Activated CD4-positive, alpha-beta T cell treated with anti-CD3 and anti-CD28 coated beads, Interleukin-2, amount 10 ng/mL, durations not matched to agents 7 days and 5 days (primary cell): ENCODE data around the gene CNIH2. TPM values are rescaled to one million over a fixed set of nuclear protein-coding genes. Genes with fewer than 3 reads are reported as not detected.

Source experiments
- CTCF ChIA-PET: fragments of 350-600 bp; sonication (Branson Sonifier 250); formaldehyde crosslinking; loops from one replicate; lab custom pipeline; 2021; ENCODE audit warnings: antibody characterized with exemption; lab: Charles Lee
- POLR2A ChIA-PET: fragments of 350-600 bp; sonication (Branson Sonifier 250); formaldehyde crosslinking; loops from one replicate; lab custom pipeline; 2021; ENCODE audit warnings: antibody characterized with exemption; lab: Charles Lee
- DNase-seq: peaks from one replicate; pipeline ENCODE4 v3.0.0-alpha.2; 2020
- H3K27ac Mint-ChIP-seq: one replicate; pipeline ENCODE4 v1.8.0; 2021; ENCODE audit warnings: mild to moderate bottlenecking, moderate library complexity, mixed read lengths
- H3K27me3 Mint-ChIP-seq: one replicate; pipeline ENCODE4 v1.8.0; 2021; ENCODE audit warnings: mixed read lengths
- H3K36me3 Mint-ChIP-seq: one replicate; pipeline ENCODE4 v1.8.0; 2021; ENCODE audit warnings: low read depth, mixed read lengths
- H3K4me1 Mint-ChIP-seq: one replicate; pipeline ENCODE4 v1.8.0; 2021; ENCODE audit warnings: mixed read lengths
- H3K4me3 Mint-ChIP-seq: one replicate; pipeline ENCODE4 v1.8.0; 2021; ENCODE audit warnings: mild to moderate bottlenecking, moderate library complexity, mixed read lengths
- H3K9me3 Mint-ChIP-seq: one replicate; pipeline ENCODE4 v1.8.0; 2021; ENCODE audit warnings: mixed read lengths
- total RNA-seq, 2 experiments: library from RNA; stranded (reverse); gene quantifications; one replicate each; pipeline ENCODE4 v1.2.3, GENCODE V29; 2021

CNIH2 gene
- total RNA-seq, 2 experiments from 2014 or later, result 2.5 TPM

GRCh38 chr11:66324664-66325063, 46.7 kb downstream of the CNIH2 start:
- no peak for DNase-seq
- Mint-ChIP-seq H3K27me3 (no peaks in the 10 kb centered on the region), H3K4me3 (no peak overlapping the region), H3K27ac (peak overlapping the region; percentile 71), H3K9me3 (peaks cover 6% of the 10 kb centered on the region), H3K36me3 (peaks cover 8% of the 10 kb centered on the region), H3K4me1 (peaks cover 67% of the 10 kb centered on the region)
- ChIA-PET POLR2A (no interaction called here), CTCF (interaction anchor here (0.6 to 1.6 kb wide), 3 partner anchors 12 to 293 kb away, joined by 3 to 5 read pairs (median 4); no protein-coding TSS in a partner anchor)

- Mint-ChIP-seq H3K27me3 (no peaks in the 10 kb centered on the region), H3K9me3 (peaks cover 1% of the 10 kb centered on the region), H3K36me3 (peaks cover 4% of the 10 kb centered on the region), H3K4me1 (peaks cover 62% of the 10 kb centered on the region), H3K27ac (peak overlapping the region; percentile 88), H3K4me3 (no peak overlapping the region)
- no peak for DNase-seq
- ChIA-PET CTCF (interaction anchor here (1.2 to 1.6 kb wide), 2 partner anchors 13 to 14 kb away, joined by 4 to 5 read pairs; no protein-coding TSS in a partner anchor), POLR2A (no interaction called here)
Measured at GRCh38 chr11:66325263-66325671, 47.3 kb downstream of the CNIH2 start.

- ChIA-PET CTCF (interaction anchor here (0.8 to 1.6 kb wide), 5 partner anchors 14 to 62 kb away, joined by 3 to 4 read pairs (median 3); no protein-coding TSS in a partner anchor), POLR2A (no interaction called here)
- Mint-ChIP-seq H3K27me3 (no peaks in the 10 kb centered on the region), H3K4me3 (peak overlapping the region; percentile 15), H3K27ac (peak overlapping the region; percentile 88), H3K36me3 (no peaks in the 10 kb centered on the region), H3K4me1 (peaks cover 59% of the 10 kb centered on the region), H3K9me3 (no peaks in the 10 kb centered on the region)
- DNase-seq, result peak; percentile 66
Measured at GRCh38 chr11:66326261-66327111, 48.5 kb downstream of the CNIH2 start.

GRCh38 chr11:66327171-66328030, 49.4 kb downstream of the CNIH2 start:
- CTCF ChIA-PET, result interaction anchor here (0.8 to 1.6 kb wide), 5 partner anchors 15 to 61 kb away, joined by 3 to 4 read pairs (median 3); no protein-coding TSS in a partner anchor
- H3K9me3 Mint-ChIP-seq, result no peaks in the 10 kb centered on the region
- peaks cover 55% of the 10 kb centered on the region for H3K4me1 Mint-ChIP-seq

GRCh38 chr11:66328031-66328301, 50.0 kb downstream of the CNIH2 start:
- POLR2A ChIA-PET, result no interaction called here
- Mint-ChIP-seq H3K4me3 (no peak overlapping the region), H3K27ac (peak overlapping the region; percentile 86), H3K4me1 (peaks cover 51% of the 10 kb centered on the region), H3K9me3 (no peaks in the 10 kb centered on the region), H3K36me3 (no peaks in the 10 kb centered on the region), H3K27me3 (no peaks in the 10 kb centered on the region)
- CTCF ChIA-PET, result no interaction called here
- peak; percentile 29 for DNase-seq

More at GRCh38 chr11:66327171-66328030, 49.4 kb downstream of the CNIH2 start:
- H3K36me3 Mint-ChIP-seq, result no peaks in the 10 kb centered on the region
- H3K27ac Mint-ChIP-seq, result peak overlapping the region; percentile 86
- no peaks in the 10 kb centered on the region for H3K27me3 Mint-ChIP-seq
- H3K4me3 Mint-ChIP-seq, result no peak overlapping the region
- POLR2A ChIA-PET, result no interaction called here
- DNase-seq, result no peak

GRCh38 chr11:66328302-66329144, 50.5 kb downstream of the CNIH2 start:
- Mint-ChIP-seq H3K4me1 (peaks cover 50% of the 10 kb centered on the region), H3K36me3 (no peaks in the 10 kb centered on the region), H3K27ac (peak overlapping the region; percentile 86), H3K9me3 (no peaks in the 10 kb centered on the region), H3K27me3 (no peaks in the 10 kb centered on the region), H3K4me3 (no peak overlapping the region)
- POLR2A ChIA-PET, result no interaction called here
- peak; percentile 79 for DNase-seq
- CTCF ChIA-PET, result interaction anchor here (0.8 to 2.6 kb wide), 4 partner anchors 11 to 58 kb away, joined by 3 to 17 read pairs (median 4); partner anchors contain the start of gene CD248

- no peaks in the 10 kb centered on the region for H3K36me3 Mint-ChIP-seq
- H3K27me3 Mint-ChIP-seq, result no peaks in the 10 kb centered on the region
- H3K4me3 Mint-ChIP-seq, result no peak overlapping the region
- H3K27ac Mint-ChIP-seq, result no peak overlapping the region
- CTCF ChIA-PET, result interaction anchor here (0.8 to 2.6 kb wide), 6 partner anchors 12 to 57 kb away, joined by 3 to 17 read pairs (median 4); partner anchors contain the start of gene CD248
- POLR2A ChIA-PET, result no interaction called here
- no peak for DNase-seq
- no peaks in the 10 kb centered on the region for H3K9me3 Mint-ChIP-seq
- H3K4me1 Mint-ChIP-seq, result peaks cover 46% of the 10 kb centered on the region
Measured at GRCh38 chr11:66329165-66329673, 51.2 kb downstream of the CNIH2 start.

DNA sequence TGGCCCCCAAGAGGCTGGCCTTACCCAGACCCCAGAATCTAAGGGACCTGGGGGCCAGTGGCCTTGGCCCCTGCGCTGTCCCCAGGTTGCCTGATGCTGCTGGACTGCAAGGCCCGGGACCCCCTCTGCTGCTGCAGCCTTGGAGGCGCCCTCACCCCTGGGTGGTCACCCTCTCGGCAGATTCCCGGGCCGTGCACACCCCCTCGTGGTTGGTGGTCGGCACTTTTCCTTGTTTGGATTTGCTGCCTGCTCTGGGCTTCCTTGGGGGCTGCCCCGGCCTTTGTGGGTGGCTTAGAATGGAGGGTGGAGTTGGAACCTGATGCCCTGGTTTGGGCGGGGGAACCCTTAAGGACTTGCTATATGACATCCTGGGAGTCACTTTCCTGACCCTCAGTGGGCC, 53.0 kb downstream of the CNIH2 start:
- Mint-ChIP-seq H3K4me3 (no peak overlapping the region), H3K9me3 (no peaks in the 10 kb centered on the region), H3K4me1 (peaks cover 31% of the 10 kb centered on the region), H3K27me3 (no peaks in the 10 kb centered on the region), H3K36me3 (no peaks in the 10 kb centered on the region), H3K27ac (no peak overlapping the region)
- DNase-seq, result no peak
- ChIA-PET CTCF (interaction anchor here (0.8 to 2.6 kb wide), 6 partner anchors 9 to 108 kb away, joined by 3 to 17 read pairs (median 4); partner anchors contain the start of gene CD248), POLR2A (no interaction called here)

GRCh38 chr11:66331542-66332370, 53.8 kb downstream of the CNIH2 start:
- Mint-ChIP-seq H3K4me1 (peaks cover 31% of the 10 kb centered on the region), H3K9me3 (no peaks in the 10 kb centered on the region), H3K4me3 (no peak overlapping the region), H3K27ac (no peak overlapping the region), H3K36me3 (no peaks in the 10 kb centered on the region), H3K27me3 (no peaks in the 10 kb centered on the region)
- DNase-seq, result no peak
- ChIA-PET POLR2A (no interaction called here), CTCF (interaction anchor here (0.8 to 2.1 kb wide), 7 partner anchors 8 to 109 kb away, joined by 3 to 6 read pairs (median 3); no protein-coding TSS in a partner anchor)

GRCh38 chr11:66332371-66333219, 54.6 kb downstream of the CNIH2 start:
- ChIA-PET CTCF (interaction anchor here (0.7 to 2.1 kb wide), 7 partner anchors 8 to 110 kb away, joined by 3 to 6 read pairs (median 3); no protein-coding TSS in a partner anchor), POLR2A (no interaction called here)
- Mint-ChIP-seq H3K4me3 (no peak overlapping the region), H3K36me3 (peaks cover 5% of the 10 kb centered on the region), H3K4me1 (peaks cover 34% of the 10 kb centered on the region), H3K27me3 (no peaks in the 10 kb centered on the region), H3K9me3 (no peaks in the 10 kb centered on the region), H3K27ac (no peak overlapping the region)
- DNase-seq, result no peak
